Endodermal cell (in vitro differentiated cells): ENCODE data around the gene SLC25A17. TPM values are rescaled to one million over a fixed set of nuclear protein-coding genes. Genes with fewer than 3 reads are reported as not detected.

Experiments
- DNase-seq: peaks from one replicate; pipeline ENCODE4 v3.0.0-alpha.2; 2017
- H3K27ac ChIP-seq: 2 replicates; pipeline ENCODE4 v1.5.1; 2013; ENCODE audit warnings: mild to moderate bottlenecking, low read depth, low read length, moderate library complexity
- H3K27me3 ChIP-seq: 2 replicates; pipeline ENCODE4 v1.6.1; 2013; ENCODE audit warnings: mild to moderate bottlenecking, low read length, moderate library complexity; ENCODE audit not compliant: insufficient read depth, control insufficient read depth, poor library complexity, severe bottlenecking
- H3K36me3 ChIP-seq: 2 replicates; pipeline ENCODE4 v1.7.0; 2013; ENCODE audit warnings: mild to moderate bottlenecking, low read length, moderate library complexity; ENCODE audit not compliant: control insufficient read depth, insufficient read depth
- H3K4me1 ChIP-seq: one replicate; pipeline ENCODE4 v1.7.0; 2013; ENCODE audit warnings: low read length; ENCODE audit not compliant: control insufficient read depth, insufficient read depth
- H3K4me3 ChIP-seq: 2 replicates; pipeline ENCODE4 v1.5.1; 2013; ENCODE audit warnings: mild to moderate bottlenecking, low read length, moderate library complexity
- H3K9ac ChIP-seq: 2 replicates; pipeline ENCODE4 v1.6.1; 2013; ENCODE audit warnings: mild to moderate bottlenecking, low read length, moderate library complexity; ENCODE audit not compliant: poor library complexity, severe bottlenecking; ENCODE audit errors: extremely low read depth
- H3K9me3 ChIP-seq: 2 replicates; pipeline ENCODE4 v1.6.1; 2013; ENCODE audit warnings: mild to moderate bottlenecking, low read length, moderate library complexity; ENCODE audit not compliant: control insufficient read depth
- H3K27ac Mint-ChIP-seq: 2 replicates; pipeline ENCODE4 v1.8.0; 2020; ENCODE audit warnings: mixed read lengths
- H3K27me3 Mint-ChIP-seq: 2 replicates; pipeline ENCODE4 v1.8.0; 2021; ENCODE audit warnings: mild to moderate bottlenecking, mixed read lengths; ENCODE audit not compliant: insufficient read depth
- H3K36me3 Mint-ChIP-seq: 2 replicates; pipeline ENCODE4 v1.8.0; 2020; ENCODE audit warnings: low read depth, mixed read lengths
- H3K4me1 Mint-ChIP-seq: 2 replicates; pipeline ENCODE4 v1.8.0; 2020; ENCODE audit warnings: mixed read lengths
- H3K4me3 Mint-ChIP-seq: 2 replicates; pipeline ENCODE4 v1.8.0; 2020; ENCODE audit warnings: mild to moderate bottlenecking, moderate library complexity, mixed read lengths
- H3K9me3 Mint-ChIP-seq: 2 replicates; pipeline ENCODE4 v1.8.0; 2020; ENCODE audit warnings: mild to moderate bottlenecking, mixed read lengths
- CTCF ChIP-seq: fragments of 200-600 bp; sonication (generic); conservative IDR thresholded peaks from 2 replicates; pipeline ENCODE4 v1.5.0; 2021; ENCODE audit warnings: antibody characterized with exemption, mild to moderate bottlenecking
- WGBS, 2 experiments: methylation state at CpG; one replicate each; pipeline versions ENCODE4 v1.1.5 to v1.1.7; 2013; ENCODE audit warnings: missing lambda C conversion rate in 2 of 2, mixed read lengths in 1 of 2; ENCODE audit not compliant: insufficient coverage in 1 of 2, insufficient read length in 1 of 2; 5-methylcytosine and 5-hydroxymethylcytosine counted together
- total RNA-seq, 2 donors: library from RNA; stranded (reverse); fragmentation: NEBNext Ultra II Directional in 1 of 2; extraction: Animal tissue kit (Norgen Biotek cat#: 25700) in 1 of 2; gene quantifications; 2 replicates in 1 of 2; 3 replicates in 1 of 2; pipeline ENCODE4 v1.2.1, GENCODE V29; 2021

Gene SLC25A17
- total RNA-seq, 2 donors from 2014 or later, result 25.4 to 29.4 TPM

GRCh38 chr22:40862537-40862936 lies 43.4 kb upstream of the SLC25A17 start:
- Mint-ChIP-seq H3K9me3 (no peaks in the 10 kb centered on the region), H3K4me1 (peaks cover 14% of the 10 kb centered on the region), H3K36me3 (peaks cover 18% of the 10 kb centered on the region), H3K4me3 (no peak overlapping the region), H3K27ac (no peak overlapping the region), H3K27me3 (no peaks in the 10 kb centered on the region)
- TF ChIP-seq CTCF, result no peak
- DNase-seq, result no peak
- Histone ChIP-seq H3K9ac (no peak overlapping the region), H3K4me3 (no peak overlapping the region), H3K36me3 (peaks cover 34% of the 10 kb centered on the region), H3K27me3 (no peaks in the 10 kb centered on the region), H3K9me3 (no peaks in the 10 kb centered on the region), H3K27ac (no peak overlapping the region), H3K4me1 (peaks cover 6% of the 10 kb centered on the region)
- 96 to 100% methylated on average over 1 to 2 of the region's 2 CpGs for WGBS, 2 experiments

- Histone ChIP-seq H3K36me3 (peaks cover 34% of the 10 kb centered on the region), H3K4me1 (peaks cover 6% of the 10 kb centered on the region), H3K27ac (no peak within 1 kb of the TSS), H3K27me3 (no peaks in the 10 kb centered on the region), H3K4me3 (no peak within 1 kb of the TSS), H3K9ac (no peak within 1 kb of the TSS), H3K9me3 (no peaks in the 10 kb centered on the region)
- Mint-ChIP-seq H3K4me1 (peaks cover 16% of the 10 kb centered on the region), H3K27ac (no peak within 1 kb of the TSS), H3K36me3 (peaks cover 18% of the 10 kb centered on the region), H3K27me3 (no peaks in the 10 kb centered on the region), H3K9me3 (no peaks in the 10 kb centered on the region), H3K4me3 (no peak within 1 kb of the TSS)
- WGBS, 2 experiments, result 90 to 96% methylated on average over 2 to 3 of the region's 3 CpGs
- TF ChIP-seq CTCF, result no peak
- DNase-seq, result no peak
Measured at GRCh38 chr22:40862013-40862412, 42.9 kb upstream of the SLC25A17 start, which contains the start of gene DNAJB7. DNAJB7 (minus strand) TSS chr22:40862113; CDS start chr22:40861994, 119 bp downstream.

- Mint-ChIP-seq H3K27ac (peak overlapping the region; percentile 100), H3K9me3 (no peaks in the 10 kb centered on the region), H3K27me3 (no peaks in the 10 kb centered on the region), H3K36me3 (peaks cover 14% of the 10 kb centered on the region), H3K4me3 (peak overlapping the region; percentile 95), H3K4me1 (peaks cover 38% of the 10 kb centered on the region)
- Histone ChIP-seq H3K27me3 (no peaks in the 10 kb centered on the region), H3K9ac (peak overlapping the region; percentile 99), H3K4me1 (peaks cover 13% of the 10 kb centered on the region), H3K27ac (peak overlapping the region; percentile 100), H3K36me3 (peaks cover 46% of the 10 kb centered on the region), H3K4me3 (peak overlapping the region; percentile 95), H3K9me3 (no peaks in the 10 kb centered on the region)
- no peak for TF ChIP-seq CTCF
- no peak for DNase-seq
- WGBS, 2 experiments, result 12 to 24% methylated on average over 10 to 18 of the region's 18 CpGs
Measured at GRCh38 chr22:40857309-40857855, 38.2 kb upstream of the SLC25A17 start.
